Kidney tubule cell (primary cell): ENCODE measurements around the gene ADORA2B.

Experiments used
- DNase-seq: peaks from one replicate; pipeline ENCODE4 v3.0.0-alpha.2; 2018; ENCODE audit warnings: low spot score

ADORA2B gene

DNA sequence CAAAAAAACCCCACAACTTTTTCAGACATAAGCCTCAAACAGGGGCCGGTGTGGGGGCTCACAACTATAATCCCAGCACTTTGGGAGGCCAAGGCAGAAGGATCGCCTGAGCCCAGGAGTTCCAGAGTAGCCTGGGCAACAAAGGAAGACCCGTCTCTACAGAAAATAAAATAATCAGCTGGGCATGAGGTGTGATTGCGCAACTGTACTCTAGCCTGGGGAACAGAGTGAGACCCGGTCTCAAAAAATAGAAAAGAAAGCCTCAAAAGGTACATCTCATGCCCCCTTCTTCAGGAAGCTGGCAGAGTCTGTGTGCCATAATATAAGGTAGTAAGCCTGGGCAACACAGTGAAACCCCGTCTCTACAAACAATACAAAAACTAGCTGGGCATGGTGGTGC, 51.4 kb downstream of the ADORA2B start:
- no peak for DNase-seq

DNA sequence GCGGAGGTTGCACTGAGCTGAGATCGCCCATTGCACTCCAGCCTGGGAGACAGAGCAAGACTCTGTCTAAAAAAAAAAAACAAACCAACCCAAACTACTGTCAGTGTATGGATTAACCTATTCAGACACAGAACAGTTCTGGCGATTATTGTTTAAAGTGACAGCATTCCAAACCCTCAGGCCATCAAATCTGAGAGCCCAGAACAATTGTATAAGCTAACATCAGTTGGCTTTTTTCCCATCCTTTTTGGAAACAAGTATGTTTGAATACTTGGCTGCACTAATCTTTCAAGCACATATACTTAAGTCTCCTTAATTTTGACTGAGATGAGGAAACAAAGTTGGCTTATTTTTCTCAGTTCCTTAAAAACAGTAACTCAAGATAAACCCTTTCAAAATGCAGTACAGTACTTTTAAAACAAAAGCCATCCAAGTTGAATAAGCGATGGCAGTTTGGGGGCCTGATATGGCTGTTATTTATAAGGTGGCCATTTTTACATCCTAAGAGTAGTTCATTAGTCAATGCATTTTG, 53.2 kb downstream of the ADORA2B start:
- no peak for DNase-seq

- DNase-seq = peak; percentile 97
These were observed 54.4 kb downstream of the ADORA2B start, which contains the start of the genes TTC19 and ZSWIM7 for GRCh38 chr17:15999141-15999973. TTC19 (plus strand) TSS chr17:15999824; CDS start chr17:15999849, 25 bp downstream. ZSWIM7 (minus strand) TSS chr17:15999704; CDS start chr17:15999594, 110 bp downstream.

DNA sequence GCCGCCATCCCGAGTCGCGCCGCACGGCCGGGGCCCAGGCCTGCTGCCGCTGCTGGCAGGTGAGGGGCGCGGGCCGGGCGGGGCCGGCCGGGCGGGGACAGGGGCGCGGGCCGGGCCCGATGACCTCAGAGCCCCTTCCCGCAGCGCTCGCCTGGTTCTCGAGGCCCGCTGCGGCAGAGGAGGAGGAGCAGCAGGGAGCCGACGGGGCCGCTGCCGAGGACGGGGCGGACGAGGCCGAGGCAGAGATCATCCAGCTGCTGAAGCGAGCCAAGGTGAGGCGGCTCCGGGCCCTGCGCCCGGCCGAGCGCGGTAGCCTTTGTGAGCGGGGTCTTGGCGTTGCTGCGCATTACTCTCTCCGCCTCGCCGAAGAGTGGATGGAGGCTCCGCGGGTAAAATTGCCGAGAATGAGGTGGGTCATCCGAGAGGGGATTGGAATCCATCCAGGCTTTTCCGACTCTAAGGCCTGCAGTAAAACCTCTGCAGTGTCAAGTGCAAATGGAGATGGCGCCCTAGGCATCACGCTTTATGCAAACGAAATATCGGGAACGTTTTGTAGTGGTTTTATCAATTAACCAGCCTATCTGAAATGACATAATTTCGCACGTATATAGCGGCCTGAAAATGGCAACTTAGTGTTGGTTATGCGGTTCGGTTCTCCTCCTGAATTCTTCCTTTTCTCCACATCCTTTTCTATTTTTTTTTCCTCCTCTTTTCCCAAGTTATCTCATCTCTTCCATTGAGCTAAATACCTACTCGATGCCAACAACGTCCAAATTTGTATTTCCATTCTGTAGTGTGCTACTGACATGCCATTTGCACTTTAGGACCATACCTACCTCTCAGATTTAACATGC, 55.3 kb downstream of the ADORA2B start:
- DNase-seq = peak; percentile 53

DNA sequence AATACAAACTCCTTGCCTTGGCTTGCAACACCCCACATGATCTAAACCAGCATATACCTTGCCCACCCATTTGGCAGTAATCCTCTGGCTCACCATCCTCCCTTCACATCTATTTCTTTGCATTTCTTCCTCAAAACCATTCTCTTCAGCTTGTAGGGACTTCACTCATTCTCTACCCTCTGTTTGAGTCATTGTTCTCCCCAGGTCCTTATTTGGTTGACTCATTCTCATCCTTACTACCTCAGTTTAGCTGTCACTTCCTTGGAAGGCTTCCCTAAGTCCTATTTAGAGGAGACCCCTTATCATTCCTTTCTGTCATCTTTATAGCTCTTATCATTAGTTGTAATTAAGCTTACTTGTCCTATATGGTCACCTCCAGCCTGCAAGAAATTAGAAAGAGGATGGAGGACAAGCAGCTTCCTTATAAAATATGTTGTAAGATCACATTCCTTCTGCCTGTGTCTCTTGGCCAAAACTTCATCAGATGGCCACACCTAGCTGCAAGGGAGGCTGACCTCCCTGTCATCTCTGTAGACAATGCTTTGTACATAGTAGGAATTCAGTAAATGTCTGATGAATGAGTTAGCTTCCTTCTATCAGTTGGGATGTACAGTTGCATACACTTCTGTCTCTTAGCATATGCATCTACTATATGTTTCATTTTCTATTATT, 56.4 kb downstream of the ADORA2B start:
- peak; percentile 42 for DNase-seq

DNA sequence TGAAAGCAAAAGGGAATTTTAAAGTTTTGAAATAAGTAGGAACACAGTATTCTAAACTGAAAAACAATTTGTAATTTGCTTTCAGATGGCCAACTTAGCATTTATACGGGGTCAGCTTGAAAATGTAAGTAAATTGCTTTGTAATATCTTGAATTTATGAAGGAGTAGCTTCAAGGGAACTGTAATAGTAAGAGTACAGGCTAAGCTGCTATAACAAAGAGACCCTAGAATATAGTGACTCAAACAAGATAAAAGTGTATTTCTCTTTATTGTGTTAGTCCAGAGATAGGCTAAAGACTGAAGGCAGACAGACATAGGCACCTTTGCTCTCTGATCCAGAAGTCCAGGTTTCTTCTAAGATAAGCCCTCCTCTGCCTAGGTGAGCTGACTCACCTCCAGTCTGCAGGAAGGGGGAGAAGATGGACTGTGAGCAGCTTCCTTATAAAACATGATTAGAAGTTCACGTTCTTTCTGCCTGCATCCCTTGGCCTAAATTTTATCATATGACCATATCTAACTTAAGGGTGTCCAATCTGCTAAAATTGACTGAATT, 57.9 kb downstream of the ADORA2B start:
- no peak for DNase-seq

- no peak for DNase-seq
These were observed 58.9 kb downstream of the ADORA2B start for GRCh38 chr17:16003841-16004240.

- no peak for DNase-seq
These were observed 60.7 kb downstream of the ADORA2B start for GRCh38 chr17:16005636-16006035.

GRCh38 chr17:16007439-16007838, 62.5 kb downstream of the ADORA2B start:
- no peak for DNase-seq

DNA sequence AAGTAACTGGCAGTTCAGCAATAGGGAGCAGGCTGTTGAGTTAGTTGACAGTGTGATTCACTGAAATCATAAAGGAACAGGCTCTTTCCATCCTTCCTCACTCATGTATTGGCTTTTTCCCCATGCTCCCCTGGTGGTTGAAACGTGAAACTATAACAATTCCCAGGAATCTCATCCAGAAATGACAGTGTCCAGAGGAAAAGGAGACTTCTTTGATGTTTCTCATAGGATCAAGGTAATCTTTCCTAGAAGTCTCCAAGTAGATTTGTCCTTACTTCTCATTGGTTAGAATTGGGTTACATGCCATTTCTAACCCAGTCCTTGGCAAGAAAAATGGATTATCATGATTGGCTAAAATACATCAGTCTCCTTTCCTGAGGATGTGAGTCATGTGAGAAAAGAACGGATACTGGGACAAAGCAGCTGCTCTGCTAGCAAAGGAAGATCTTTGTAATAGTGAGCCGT, 69.0 kb downstream of the ADORA2B start:
- peak; percentile 76 for DNase-seq

- DNase-seq = no peak
These were observed 74.4 kb downstream of the ADORA2B start for GRCh38 chr17:16019347-16019746.

- DNase-seq = no peak
These were observed 79.0 kb downstream of the ADORA2B start for GRCh38 chr17:16023881-16024280.

DNA sequence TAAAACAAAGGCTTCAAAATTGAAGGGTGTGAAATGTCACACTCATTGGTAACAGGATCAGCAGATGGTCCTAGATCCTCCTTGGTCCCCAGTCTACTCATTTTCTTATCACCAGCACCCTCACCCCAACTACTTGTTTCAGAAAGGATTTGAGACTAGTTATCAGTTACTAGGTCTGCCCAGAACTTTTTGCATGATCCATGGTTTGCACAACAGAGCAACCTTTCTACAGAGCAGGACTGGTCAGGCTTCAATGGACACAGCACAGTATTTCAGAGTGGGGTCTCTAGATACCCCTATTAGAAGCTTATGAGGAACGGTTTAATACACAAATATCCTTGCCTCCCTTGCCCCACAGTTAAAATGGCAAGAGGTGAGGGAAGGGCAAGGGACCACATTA, 80.3 kb downstream of the ADORA2B start:
- DNase-seq = no peak
